MM.1S (cell line): ENCODE results near the gene RAD51C.

Experiments used
- DNase-seq: peaks from one replicate; pipeline ENCODE4 v3.0.0-alpha.2; 2015
- H2AFZ ChIP-seq: fragments of 300-600 bp; sonication (generic); 2 replicates; pipeline ENCODE4 v1.6.0; 2016; ENCODE audit warnings: antibody characterized with exemption, low read length
- H3F3A ChIP-seq: fragments of 300-600 bp; sonication (generic); 2 replicates; pipeline ENCODE4 v1.6.1; 2016; ENCODE audit warnings: mild to moderate bottlenecking, antibody characterized with exemption, low read length, moderate library complexity, mixed read lengths; ENCODE audit not compliant: insufficient read depth
- H3K27ac ChIP-seq: fragments of 300-600 bp; sonication (generic); 2 replicates; pipeline ENCODE4 v1.5.1; 2016; ENCODE audit warnings: mild to moderate bottlenecking, low read length
- H3K27me3 ChIP-seq: fragments of 300-600 bp; sonication (generic); replicated peaks from 2 replicates; pipeline ENCODE4 v1.6.0; 2016; ENCODE audit warnings: low read length; ENCODE audit not compliant: insufficient read depth
- H3K36me3 ChIP-seq: fragments of 300-600 bp; sonication (generic); replicated peaks from 2 replicates; pipeline ENCODE4 v1.6.1; 2016; ENCODE audit warnings: mild to moderate bottlenecking, low read length, mixed read lengths; ENCODE audit not compliant: insufficient read depth
- H3K4me1 ChIP-seq: fragments of 300-600 bp; sonication (generic); 2 replicates; pipeline ENCODE4 v1.6.1; 2016; ENCODE audit warnings: low read length, mixed read lengths
- H3K4me2 ChIP-seq: fragments of 300-600 bp; sonication (generic); 2 replicates; pipeline ENCODE4 v1.6.0; 2016; ENCODE audit warnings: low read depth, low read length
- H3K4me3 ChIP-seq: fragments of 300-600 bp; sonication (generic); 2 replicates; pipeline ENCODE4 v1.5.1; 2016; ENCODE audit warnings: low read length, mixed read lengths
- H3K79me2 ChIP-seq: fragments of 300-600 bp; sonication (generic); 2 replicates; pipeline ENCODE4 v1.6.1; 2016; ENCODE audit warnings: mixed run types, low read length, mixed read lengths
- H3K9ac ChIP-seq: fragments of 300-600 bp; sonication (generic); 2 replicates; pipeline ENCODE4 v1.6.1; 2016; ENCODE audit warnings: low read length, mixed read lengths
- H3K9me2 ChIP-seq: fragments of 300-600 bp; sonication (generic); replicated peaks from 2 replicates; pipeline ENCODE4 v1.6.1; 2016; ENCODE audit warnings: mild to moderate bottlenecking, low read length, mixed read lengths; ENCODE audit not compliant: insufficient read depth
- H3K9me3 ChIP-seq: fragments of 300-600 bp; sonication (generic); replicated peaks from 2 replicates; pipeline ENCODE4 v1.6.1; 2016; ENCODE audit warnings: mild to moderate bottlenecking, low read length, mixed read lengths; ENCODE audit not compliant: insufficient read depth
- H4K20me1 ChIP-seq: fragments of 300-600 bp; sonication (generic); 2 replicates; pipeline ENCODE4 v1.6.1; 2016; ENCODE audit warnings: mild to moderate bottlenecking, low read length, moderate library complexity, mixed read lengths; ENCODE audit not compliant: insufficient read depth
- CTCF ChIP-seq: fragments of 300-600 bp; sonication (generic); IDR thresholded peaks from 2 replicates; pipeline ENCODE4 v1.5.1; 2016; ENCODE audit warnings: antibody characterized with exemption, low read length, mixed read lengths
- EZH2 ChIP-seq: fragments of 300-600 bp; sonication (generic); optimal IDR thresholded peaks from 2 replicates; pipeline ENCODE3; 2017; ENCODE audit warnings: low read depth, mild to moderate bottlenecking, antibody characterized with exemption, low read length, mixed read lengths
- EZH2phosphoT487 ChIP-seq: fragments of 300-600 bp; sonication (generic); IDR thresholded peaks from 2 replicates; pipeline ENCODE4 v1.6.1; 2018; ENCODE audit warnings: antibody characterized with exemption, low read length

RAD51C gene

DNA sequence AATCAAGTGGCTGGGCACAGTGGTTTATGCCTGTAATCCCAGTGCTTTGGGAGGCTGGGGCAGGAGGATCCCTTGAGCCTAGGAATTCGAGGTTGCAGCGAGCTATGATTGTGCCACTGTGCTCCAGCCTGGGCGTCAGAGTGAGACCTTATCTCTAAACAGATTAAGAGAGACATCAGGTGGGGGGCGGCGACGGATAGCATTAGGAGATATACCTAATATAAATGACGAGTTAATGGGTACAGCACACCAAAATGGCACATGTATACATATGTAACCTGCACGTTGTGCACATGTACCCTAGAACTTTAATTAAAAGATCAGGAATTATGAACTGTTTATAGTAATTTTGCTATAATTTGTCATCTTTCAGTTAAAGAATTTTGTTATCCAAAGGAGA, 10.3 kb downstream of the RAD51C start:
- TF ChIP-seq EZH2phosphoT487: no peak
- TF ChIP-seq EZH2: no peak
- TF ChIP-seq CTCF: no peak
- H3K4me2 ChIP-seq: no peak overlapping the region

GRCh38 chr17:58703137-58703915, 10.9 kb downstream of the RAD51C start:
- Histone ChIP-seq H3K79me2 (no peaks in the 10 kb centered on the region), H3K9me2 (no peaks in the 10 kb centered on the region), H3K36me3 (no peaks in the 10 kb centered on the region), H3K4me2 (no peak overlapping the region), H3K4me3 (no peak overlapping the region), H3K27me3 (no peaks in the 10 kb centered on the region), H3K27ac (no peak overlapping the region), H3K4me1 (no peaks in the 10 kb centered on the region), H4K20me1 (no peaks in the 10 kb centered on the region), H3F3A (no peaks in the 10 kb centered on the region), H3K9ac (no peak overlapping the region), H2AFZ (no peak overlapping the region), H3K9me3 (no peaks in the 10 kb centered on the region)
- no peak for DNase-seq
- TF ChIP-seq EZH2phosphoT487: no peak
- no peak for TF ChIP-seq EZH2
- TF ChIP-seq CTCF: no peak

More for the DNA sequence above, 10.3 kb downstream of the RAD51C start:
- no peaks in the 10 kb centered on the region for H3K27me3 ChIP-seq
- no peaks in the 10 kb centered on the region for H3K79me2 ChIP-seq
- H3K36me3 ChIP-seq: no peaks in the 10 kb centered on the region
- H3K27ac ChIP-seq: no peak overlapping the region
- H3K9ac ChIP-seq: no peak overlapping the region
- no peaks in the 10 kb centered on the region for H4K20me1 ChIP-seq
- H2AFZ ChIP-seq: no peak overlapping the region
- no peaks in the 10 kb centered on the region for H3K4me1 ChIP-seq
- H3F3A ChIP-seq: no peaks in the 10 kb centered on the region
- no peak overlapping the region for H3K4me3 ChIP-seq
- H3K9me2 ChIP-seq: no peaks in the 10 kb centered on the region
- DNase-seq: no peak
- no peaks in the 10 kb centered on the region for H3K9me3 ChIP-seq

GRCh38 chr17:58703916-58704286, 11.5 kb downstream of the RAD51C start:
- H3K36me3 ChIP-seq: no peaks in the 10 kb centered on the region
- H4K20me1 ChIP-seq: no peaks in the 10 kb centered on the region
- H3F3A ChIP-seq: no peaks in the 10 kb centered on the region
- H3K4me3 ChIP-seq: no peak overlapping the region
- no peaks in the 10 kb centered on the region for H3K27me3 ChIP-seq
- H3K27ac ChIP-seq: no peak overlapping the region
- TF ChIP-seq CTCF (no peak), EZH2 (no peak), EZH2phosphoT487 (no peak)
- H2AFZ ChIP-seq: no peak overlapping the region
- H3K4me1 ChIP-seq: no peaks in the 10 kb centered on the region
- DNase-seq: no peak
- H3K79me2 ChIP-seq: no peaks in the 10 kb centered on the region
- H3K4me2 ChIP-seq: no peak overlapping the region
- H3K9me3 ChIP-seq: no peaks in the 10 kb centered on the region
- H3K9ac ChIP-seq: no peak overlapping the region
- H3K9me2 ChIP-seq: no peaks in the 10 kb centered on the region
